Liver (tissue), 3 donors: ENCODE results near the gene MYOF.

ENCODE experiments used
- HNF4G ChIP-seq: IDR thresholded peaks from 2 replicates; pipeline ENCODE4 v1.6.1; 2016; ENCODE audit warnings: antibody characterized with exemption
- JUND ChIP-seq, 2 donors: IDR thresholded peaks; 2 replicates each; pipeline ENCODE4 v1.6.1; 2016; ENCODE audit warnings: antibody characterized with exemption in 2 of 2
- TF ChIP-seq, protein P1 (sequence below): fragments of 150-350 bp; IDR thresholded peaks from 2 replicates; pipeline ENCODE4 v1.5.1; 2017; ENCODE audit warnings: improper control_type of control experiment, low read depth, low read length; ENCODE audit not compliant: missing input control
- donor health status: healthy.
- donor health status: healthy.

GRCh38 chr10:93503075-93503474 is 20.9 kb upstream of the MYOF start:
- TF ChIP-seq HNF4G, result no peak
- no peak for TF ChIP-seq JUND (IDR thresholded peaks at IDR 0.05)
- TF ChIP-seq, protein P1, sequence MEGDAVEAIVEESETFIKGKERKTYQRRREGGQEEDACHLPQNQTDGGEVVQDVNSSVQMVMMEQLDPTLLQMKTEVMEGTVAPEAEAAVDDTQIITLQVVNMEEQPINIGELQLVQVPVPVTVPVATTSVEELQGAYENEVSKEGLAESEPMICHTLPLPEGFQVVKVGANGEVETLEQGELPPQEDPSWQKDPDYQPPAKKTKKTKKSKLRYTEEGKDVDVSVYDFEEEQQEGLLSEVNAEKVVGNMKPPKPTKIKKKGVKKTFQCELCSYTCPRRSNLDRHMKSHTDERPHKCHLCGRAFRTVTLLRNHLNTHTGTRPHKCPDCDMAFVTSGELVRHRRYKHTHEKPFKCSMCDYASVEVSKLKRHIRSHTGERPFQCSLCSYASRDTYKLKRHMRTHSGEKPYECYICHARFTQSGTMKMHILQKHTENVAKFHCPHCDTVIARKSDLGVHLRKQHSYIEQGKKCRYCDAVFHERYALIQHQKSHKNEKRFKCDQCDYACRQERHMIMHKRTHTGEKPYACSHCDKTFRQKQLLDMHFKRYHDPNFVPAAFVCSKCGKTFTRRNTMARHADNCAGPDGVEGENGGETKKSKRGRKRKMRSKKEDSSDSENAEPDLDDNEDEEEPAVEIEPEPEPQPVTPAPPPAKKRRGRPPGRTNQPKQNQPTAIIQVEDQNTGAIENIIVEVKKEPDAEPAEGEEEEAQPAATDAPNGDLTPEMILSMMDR, result no peak
